ENCODE results near the gene LRRC8D. TPM values are rescaled to one million over a fixed set of nuclear protein-coding genes. Genes with fewer than 3 reads are reported as not detected.

The LRRC8D gene
- total RNA-seq, 4 donors from 2014 or later = 4.7 to 8.5 (median 6.5) TPM

- Histone ChIP-seq H3K27ac (no peak overlapping the region), H3K4me3 (no peak overlapping the region), H3K36me3 (no peaks in the 10 kb centered on the region), H3K4me1 (no peaks in the 10 kb centered on the region), H3K27me3 (no peaks in the 10 kb centered on the region), H3K9me3 (no peaks in the 10 kb centered on the region)
- 92 to 100% methylated on average over 1 of the region's 1 CpG for WGBS, 2 donors (ENCODE audit: low coverage in 1 of 2)
- no peak for ATAC-seq
- no peak for TF ChIP-seq EP300 (IDR thresholded peaks at IDR 0.05)
- no peak for TF ChIP-seq CTCF (IDR thresholded peaks at IDR 0.05)
- no peak for TF ChIP-seq POLR2A (IDR thresholded peaks at IDR 0.05)
- TF ChIP-seq POLR2AphosphoS5 (IDR thresholded peaks at IDR 0.05) = no peak
These were observed 12.8 kb upstream of the LRRC8D start for GRCh38 chr1:89807983-89808382.

GRCh38 chr1:89808441-89809117 is 12.3 kb upstream of the LRRC8D start:
- Histone ChIP-seq H3K9me3 (no peaks in the 10 kb centered on the region), H3K4me3 (no peak overlapping the region), H3K36me3 (no peaks in the 10 kb centered on the region), H3K4me1 (no peaks in the 10 kb centered on the region), H3K27me3 (no peaks in the 10 kb centered on the region), H3K27ac (no peak overlapping the region)
- ATAC-seq = no peak
- TF ChIP-seq EP300 (IDR thresholded peaks at IDR 0.05) = no peak
- no peak for TF ChIP-seq POLR2AphosphoS5 (IDR thresholded peaks at IDR 0.05)
- no peak for TF ChIP-seq CTCF (IDR thresholded peaks at IDR 0.05)
- TF ChIP-seq POLR2A (IDR thresholded peaks at IDR 0.05) = no peak
- WGBS, 2 donors (ENCODE audit: low coverage in 1 of 2) = 50 to 52% methylated on average over 5 of the region's 5 CpGs

- Histone ChIP-seq H3K27me3 (no peaks in the 10 kb centered on the region), H3K4me1 (no peaks in the 10 kb centered on the region), H3K9me3 (no peaks in the 10 kb centered on the region), H3K36me3 (no peaks in the 10 kb centered on the region), H3K27ac (no peak overlapping the region), H3K4me3 (no peak overlapping the region)
- WGBS, 2 donors (ENCODE audit: low coverage in 1 of 2) = 67 to 83% methylated on average over 2 to 3 of the region's 3 CpGs
- no peak for ATAC-seq
- TF ChIP-seq CTCF (IDR thresholded peaks at IDR 0.05) (no peak), EP300 (IDR thresholded peaks at IDR 0.05) (no peak), POLR2A (IDR thresholded peaks at IDR 0.05) (no peak), POLR2AphosphoS5 (IDR thresholded peaks at IDR 0.05) (no peak)
These were observed 11.3 kb upstream of the LRRC8D start for GRCh38 chr1:89809556-89809955.

- TF ChIP-seq CTCF (IDR thresholded peaks at IDR 0.05) (no peak), EP300 (IDR thresholded peaks at IDR 0.05) (no peak), POLR2AphosphoS5 (IDR thresholded peaks at IDR 0.05) (no peak), POLR2A (IDR thresholded peaks at IDR 0.05) (no peak)
- ATAC-seq = no peak
- Histone ChIP-seq H3K36me3 (no peaks in the 10 kb centered on the region), H3K4me3 (no peak overlapping the region), H3K9me3 (no peaks in the 10 kb centered on the region), H3K27me3 (no peaks in the 10 kb centered on the region), H3K27ac (no peak overlapping the region), H3K4me1 (no peaks in the 10 kb centered on the region)
- 20 to 88% methylated on average over 1 of the region's 1 CpG for WGBS, 2 donors (ENCODE audit: low coverage in 1 of 2)
These were observed 10.5 kb upstream of the LRRC8D start for GRCh38 chr1:89810302-89810701.

- ATAC-seq = no peak
- Histone ChIP-seq H3K9me3 (no peaks in the 10 kb centered on the region), H3K27ac (no peak overlapping the region), H3K4me3 (no peak overlapping the region), H3K36me3 (no peaks in the 10 kb centered on the region), H3K27me3 (no peaks in the 10 kb centered on the region), H3K4me1 (no peaks in the 10 kb centered on the region)
- TF ChIP-seq EP300 (IDR thresholded peaks at IDR 0.05) (no peak), POLR2AphosphoS5 (IDR thresholded peaks at IDR 0.05) (no peak), POLR2A (IDR thresholded peaks at IDR 0.05) (no peak), CTCF (IDR thresholded peaks at IDR 0.05) (no peak)
- 100% methylated on average over 1 of the region's 1 CpG for WGBS, 2 donors (ENCODE audit: low coverage in 1 of 2)
These were observed 10.0 kb upstream of the LRRC8D start for GRCh38 chr1:89810880-89811279.
